ENCODE measurements around the gene PKN1.

Gene PKN1

GRCh38 chr19:14407605-14408484 lies 25.3 kb upstream of the PKN1 start:
- DNase-seq: no peak

- no peak for DNase-seq
Measured at GRCh38 chr19:14408491-14409145, 24.5 kb upstream of the PKN1 start.

- no peak for DNase-seq
Measured at GRCh38 chr19:14409146-14410023, 23.7 kb upstream of the PKN1 start.

GRCh38 chr19:14410091-14411051 lies 22.7 kb upstream of the PKN1 start:
- no peak for DNase-seq

- DNase-seq: no peak
Measured at GRCh38 chr19:14411161-14411937, 21.8 kb upstream of the PKN1 start.

- DNase-seq: no peak
Measured at GRCh38 chr19:14411938-14412245, 21.2 kb upstream of the PKN1 start.

- no peak for DNase-seq
Measured at GRCh38 chr19:14412324-14412995, 20.6 kb upstream of the PKN1 start.

GRCh38 chr19:14412996-14413692 lies 20.0 kb upstream of the PKN1 start:
- no peak for DNase-seq

GRCh38 chr19:14413693-14414181 lies 19.4 kb upstream of the PKN1 start:
- DNase-seq: no peak

- no peak for DNase-seq
Measured at GRCh38 chr19:14414926-14415690, 18.0 kb upstream of the PKN1 start.

GRCh38 chr19:14416817-14417231 lies 16.3 kb upstream of the PKN1 start:
- DNase-seq: no peak

- DNase-seq: no peak
Measured at GRCh38 chr19:14418856-14419105, 14.3 kb upstream of the PKN1 start.

GRCh38 chr19:14419106-14419813 lies 13.8 kb upstream of the PKN1 start, which contains the start of gene DDX39A:
TSS of gene DDX39A (minus strand) at chr19:14419341. CDS start at chr19:14413220, 6,121 bp downstream.
- peak; percentile 95 for DNase-seq

GRCh38 chr19:14425696-14426138 lies 7.4 kb upstream of the PKN1 start:
- no peak for DNase-seq

GRCh38 chr19:14427461-14427860 lies 5.6 kb upstream of the PKN1 start:
- DNase-seq: no peak

- no peak for DNase-seq
Measured at GRCh38 chr19:14428882-14429416, 4.2 kb upstream of the PKN1 start.

GRCh38 chr19:14430712-14431111 lies 2.4 kb upstream of the PKN1 start:
- no peak for DNase-seq
